SK-N-SH (cell line): ENCODE measurements around the gene EVA1A. TPM values are rescaled to one million over a fixed set of nuclear protein-coding genes. Genes with fewer than 3 reads are reported as not detected.

Experiments used
- CTCF ChIA-PET: fragments of 300-600, 350-600 bp; formaldehyde crosslinking; extraction: SDS; loops from one replicate; lab custom pipeline; 2021; lab: Yijun Ruan, JAX
- POLR2A ChIA-PET: fragments of 350-600 bp; sonication (Branson Sonifier 250); formaldehyde crosslinking; extraction: SDS; loops from one replicate; lab custom pipeline; 2020; ENCODE audit warnings: antibody characterized with exemption, inconsistent platforms; lab: Yijun Ruan, JAX
- DNase-seq: peaks from one replicate; pipeline ENCODE4 v3.0.0; 2012
- H2AFZ ChIP-seq: fragments of 200-600 bp; sonication (generic); 2 replicates; pipeline ENCODE4 v1.8.1; 2016; ENCODE audit warnings: antibody characterized with exemption, mild to moderate bottlenecking, low read depth
- H3F3A ChIP-seq: fragments of 200-600 bp; sonication (generic); replicated peaks from 2 replicates; pipeline ENCODE3; 2016; ENCODE audit warnings: antibody characterized with exemption, mild to moderate bottlenecking; ENCODE audit not compliant: insufficient read depth
- H3K27ac ChIP-seq, 2 experiments: fragments of 200-500 bp in 1 of 2; fragments of 200-600 bp in 1 of 2; sonication (Bioruptor generic) in 1 of 2; sonication (generic), shearing (Covaris generic) in 1 of 2; 2 replicates each; pipeline versions ENCODE4 v1.5.1 to v1.6.1; 2014 to 2016; ENCODE audit warnings: low read depth in 2 of 2, inconsistent platforms in 1 of 2, low read length in 1 of 2, mild to moderate bottlenecking in 1 of 2, mixed read lengths in 1 of 2
- H3K27me3 ChIP-seq: fragments of 200-600 bp; sonication (generic), shearing (Covaris generic); 2 replicates; pipeline ENCODE4 v1.6.1; 2016; ENCODE audit warnings: mixed run types; ENCODE audit not compliant: insufficient read depth
- H3K36me3 ChIP-seq, 2 experiments: fragments of 200-500 bp in 1 of 2; fragments of 200-600 bp in 1 of 2; sonication (Bioruptor generic) in 1 of 2; sonication (generic) in 1 of 2; replicated peaks in 1 of 2; 2 replicates each; pipeline versions ENCODE3 to v1.5.1; 2014 to 2016; ENCODE audit warnings: low read length in 1 of 2, mild to moderate bottlenecking in 1 of 2; ENCODE audit not compliant: insufficient read depth in 2 of 2, control insufficient read depth in 1 of 2
- H3K4me1 ChIP-seq, 2 experiments: fragments of 200-500 bp in 1 of 2; fragments of 200-600 bp in 1 of 2; sonication (Bioruptor generic) in 1 of 2; sonication (generic), shearing (Covaris generic) in 1 of 2; 2 replicates each; pipeline versions ENCODE4 v1.5.1 to v1.6.1; 2014 to 2016; ENCODE audit warnings: low read depth in 1 of 2, low read length in 1 of 2, mixed run types in 1 of 2; ENCODE audit not compliant: insufficient read depth in 2 of 2, control insufficient read depth in 1 of 2
- H3K4me2 ChIP-seq: fragments of 200-600 bp; sonication (generic), shearing (Covaris generic); 2 replicates; pipeline ENCODE4 v1.6.1; 2017; ENCODE audit warnings: mixed run types
- H3K4me3 ChIP-seq, 2 experiments: fragments of 200-500 bp in 1 of 2; fragments of 200-600 bp in 1 of 2; sonication (Bioruptor generic) in 1 of 2; sonication (generic), shearing (Covaris generic) in 1 of 2; 2 replicates each; pipeline versions ENCODE4 v1.5.1 to v1.8.1; 2014 to 2016; ENCODE audit warnings: low read depth in 2 of 2, inconsistent platforms in 1 of 2, low read length in 1 of 2, mild to moderate bottlenecking in 1 of 2, mixed read lengths in 1 of 2, moderate library complexity in 1 of 2
- H3K79me2 ChIP-seq: fragments of 200-600 bp; sonication (generic); 2 replicates; pipeline ENCODE4 v1.8.1; 2017; ENCODE audit warnings: mild to moderate bottlenecking; ENCODE audit not compliant: insufficient read depth
- H3K9ac ChIP-seq: fragments of 200-600 bp; sonication (generic); 2 replicates; pipeline ENCODE4 v1.6.1; 2017; ENCODE audit warnings: mixed run types
- H3K9me2 ChIP-seq: fragments of 200-600 bp; sonication (generic); 2 replicates; pipeline ENCODE4 v1.6.1; 2017; ENCODE audit warnings: mixed run types
- H3K9me3 ChIP-seq: fragments of 200-600 bp; sonication (generic); 2 replicates; pipeline ENCODE4 v1.6.1; 2017; ENCODE audit warnings: mixed run types, mild to moderate bottlenecking, moderate library complexity
- H4K20me1 ChIP-seq: fragments of 200-600 bp; sonication (generic); 2 replicates; pipeline ENCODE4 v1.6.1; 2017; ENCODE audit warnings: mild to moderate bottlenecking, mixed run types; ENCODE audit not compliant: insufficient read depth
- CHD2 ChIP-seq: fragments of 150-350 bp; IDR thresholded peaks from 2 replicates; pipeline ENCODE4 v1.6.1; 2018; ENCODE audit warnings: low read length; ENCODE audit not compliant: partially characterized antibody
- ELF1 ChIP-seq: IDR thresholded peaks from 2 replicates; pipeline ENCODE4 v1.4.0; 2012
- EZH2phosphoT487 ChIP-seq: fragments of 200-600 bp; sonication (generic); IDR thresholded peaks from 2 replicates; pipeline ENCODE4 v1.6.1; 2017; ENCODE audit warnings: low read depth, mixed run types, mild to moderate bottlenecking, antibody characterized with exemption, moderate library complexity, borderline replicate concordance
- GABPA ChIP-seq: IDR thresholded peaks from 2 replicates; pipeline ENCODE4 v1.4.0; 2012; ENCODE audit warnings: low read depth, mild to moderate bottlenecking
- GATA2 ChIP-seq: sonication (generic); formaldehyde crosslinking; IDR thresholded peaks from 2 replicates; pipeline ENCODE4 v1.5.0; 2020; ENCODE audit warnings: mild to moderate bottlenecking, missing genetic modification reagents
- IRF3 ChIP-seq: fragments of 150-350 bp; IDR thresholded peaks from 2 replicates; pipeline ENCODE4 v1.6.1; 2016; ENCODE audit warnings: mild to moderate bottlenecking, low read depth, low read length
- JUND ChIP-seq: IDR thresholded peaks from 2 replicates; pipeline ENCODE4 v1.4.0; 2012
- MEF2A ChIP-seq: IDR thresholded peaks from 2 replicates; pipeline ENCODE4 v1.4.0; 2012; ENCODE audit warnings: low read depth, borderline replicate concordance
- MXI1 ChIP-seq: IDR thresholded peaks from 2 replicates; pipeline ENCODE4 v1.6.1; 2012; ENCODE audit warnings: mild to moderate bottlenecking, low read depth, low read length, improper control_type of control experiment
- POLR2AphosphoS5 ChIP-seq: IDR thresholded peaks from 2 replicates; pipeline ENCODE4 v1.6.1; 2012; ENCODE audit warnings: low read depth, low read length
- RCOR1 ChIP-seq: fragments of 150-350 bp; IDR thresholded peaks from 2 replicates; pipeline ENCODE4 v1.6.1; 2017; ENCODE audit warnings: antibody characterized with exemption, low read length
- RFX5 ChIP-seq: IDR thresholded peaks from 2 replicates; pipeline ENCODE4 v1.6.1; 2012; ENCODE audit warnings: mild to moderate bottlenecking, improper control_type of control experiment, low read length
- SMC3 ChIP-seq: IDR thresholded peaks from 2 replicates; pipeline ENCODE4 v1.6.1; 2012; ENCODE audit warnings: low read depth, low read length, improper control_type of control experiment
- YY1 ChIP-seq: IDR thresholded peaks from 2 replicates; pipeline ENCODE4 v1.4.0; 2012; ENCODE audit warnings: low read depth, mild to moderate bottlenecking
- ZBTB33 ChIP-seq: IDR thresholded peaks from 2 replicates; pipeline ENCODE4 v1.4.0; 2012; ENCODE audit warnings: low read depth, borderline replicate concordance
- WGBS: methylation state at CpG from one replicate; pipeline ENCODE4 v1.1.6; 2017; ENCODE audit warnings: low lambda C conversion rate; 5-methylcytosine and 5-hydroxymethylcytosine counted together
- polyA plus RNA-seq, 3 experiments: library from polyadenylated mRNA; depleted of rRNA; stranded (reverse); fragments of >200 nt; gene quantifications; 2 replicates each; pipeline ENCODE4 v1.2.3, GENCODE V29; 2012
- TF ChIP-seq, protein P1 (sequence below): fragments of 200-600 bp; sonication (generic); IDR thresholded peaks from 2 replicates; pipeline ENCODE4 v1.6.1; 2017; ENCODE audit warnings: antibody characterized with exemption, mild to moderate bottlenecking, moderate library complexity
- TF ChIP-seq, protein P2 (sequence below): IDR thresholded peaks from 2 replicates; pipeline ENCODE4 v1.4.0; 2012; ENCODE audit warnings: low read depth
- TF ChIP-seq, protein P3 (sequence below): IDR thresholded peaks from 2 replicates; pipeline ENCODE4; 2012

Gene EVA1A
- polyA plus RNA-seq, 1 of the 3 experiments (the other 2 are of a cell fraction) = 93.0 TPM

GRCh38 chr2:75515584-75516368 lies 45.0 kb downstream of the EVA1A start:
- no peak for DNase-seq
- Histone ChIP-seq H3K9me3 (peaks cover 7% of the 10 kb centered on the region), H4K20me1 (peaks cover 45% of the 10 kb centered on the region), H3K9ac (no peak overlapping the region), H3K4me3 (no peak overlapping the region), H3K27ac (no peak overlapping the region), H3K9me2 (no peaks in the 10 kb centered on the region), H3K36me3 (peaks cover 93 to 94% of the 10 kb centered on the region in 2 experiments), H3K27me3 (no peaks in the 10 kb centered on the region), H3K4me1 (no peaks in the 10 kb centered on the region; a peak in 1 of 4 replicates), H3K79me2 (peaks cover 98% of the 10 kb centered on the region), H3K4me2 (no peak overlapping the region), H3F3A (peaks cover 24% of the 10 kb centered on the region), H2AFZ (no peak overlapping the region)
- TF ChIP-seq GABPA (no peak), ELF1 (no peak), RCOR1 (no peak), CHD2 (no peak), ZBTB33 (no peak), MXI1 (no peak), JUND (no peak), MEF2A (no peak), POLR2AphosphoS5 (no peak), RFX5 (no peak), SMC3 (no peak), GATA2 (CRISPR knock-in tag) (no peak), EZH2phosphoT487 (no peak), IRF3 (no peak), YY1 (no peak)
- TF ChIP-seq, protein P1, sequence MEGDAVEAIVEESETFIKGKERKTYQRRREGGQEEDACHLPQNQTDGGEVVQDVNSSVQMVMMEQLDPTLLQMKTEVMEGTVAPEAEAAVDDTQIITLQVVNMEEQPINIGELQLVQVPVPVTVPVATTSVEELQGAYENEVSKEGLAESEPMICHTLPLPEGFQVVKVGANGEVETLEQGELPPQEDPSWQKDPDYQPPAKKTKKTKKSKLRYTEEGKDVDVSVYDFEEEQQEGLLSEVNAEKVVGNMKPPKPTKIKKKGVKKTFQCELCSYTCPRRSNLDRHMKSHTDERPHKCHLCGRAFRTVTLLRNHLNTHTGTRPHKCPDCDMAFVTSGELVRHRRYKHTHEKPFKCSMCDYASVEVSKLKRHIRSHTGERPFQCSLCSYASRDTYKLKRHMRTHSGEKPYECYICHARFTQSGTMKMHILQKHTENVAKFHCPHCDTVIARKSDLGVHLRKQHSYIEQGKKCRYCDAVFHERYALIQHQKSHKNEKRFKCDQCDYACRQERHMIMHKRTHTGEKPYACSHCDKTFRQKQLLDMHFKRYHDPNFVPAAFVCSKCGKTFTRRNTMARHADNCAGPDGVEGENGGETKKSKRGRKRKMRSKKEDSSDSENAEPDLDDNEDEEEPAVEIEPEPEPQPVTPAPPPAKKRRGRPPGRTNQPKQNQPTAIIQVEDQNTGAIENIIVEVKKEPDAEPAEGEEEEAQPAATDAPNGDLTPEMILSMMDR = no peak
- TF ChIP-seq, protein P2, sequence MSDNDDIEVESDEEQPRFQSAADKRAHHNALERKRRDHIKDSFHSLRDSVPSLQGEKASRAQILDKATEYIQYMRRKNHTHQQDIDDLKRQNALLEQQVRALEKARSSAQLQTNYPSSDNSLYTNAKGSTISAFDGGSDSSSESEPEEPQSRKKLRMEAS = no peak
- TF ChIP-seq, protein P3, sequence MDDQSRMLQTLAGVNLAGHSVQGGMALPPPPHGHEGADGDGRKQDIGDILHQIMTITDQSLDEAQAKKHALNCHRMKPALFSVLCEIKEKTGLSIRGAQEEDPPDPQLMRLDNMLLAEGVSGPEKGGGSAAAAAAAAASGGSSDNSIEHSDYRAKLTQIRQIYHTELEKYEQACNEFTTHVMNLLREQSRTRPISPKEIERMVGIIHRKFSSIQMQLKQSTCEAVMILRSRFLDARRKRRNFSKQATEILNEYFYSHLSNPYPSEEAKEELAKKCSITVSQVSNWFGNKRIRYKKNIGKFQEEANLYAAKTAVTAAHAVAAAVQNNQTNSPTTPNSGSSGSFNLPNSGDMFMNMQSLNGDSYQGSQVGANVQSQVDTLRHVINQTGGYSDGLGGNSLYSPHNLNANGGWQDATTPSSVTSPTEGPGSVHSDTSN = no peak
- POLR2A ChIA-PET = no interaction called here
- CTCF ChIA-PET = no interaction called here
- 80% methylated on average over 7 of the region's 7 CpGs for WGBS
